ENCODE measurements around the gene PARD3.

The PARD3 gene

DNA sequence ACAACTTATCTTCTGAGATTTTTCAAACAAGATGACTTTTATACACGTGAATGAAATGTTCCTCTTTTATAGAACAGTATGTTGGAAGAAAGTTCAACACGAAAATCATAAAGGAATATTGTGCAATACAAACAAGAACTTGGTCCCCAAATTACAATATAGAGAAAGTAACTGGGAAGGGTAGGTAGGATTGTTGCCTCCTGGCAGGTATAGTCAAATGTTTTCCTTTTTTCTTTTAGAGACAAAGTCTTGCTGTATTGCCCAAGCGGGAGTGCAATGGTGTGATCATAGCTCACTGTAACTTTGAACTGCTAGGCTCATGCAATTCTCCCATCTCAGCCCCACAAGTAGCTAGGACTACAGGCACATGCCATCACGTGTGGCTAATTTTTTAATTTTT, 582.6 kb downstream of the PARD3 start:
- no peak for DNase-seq

DNA sequence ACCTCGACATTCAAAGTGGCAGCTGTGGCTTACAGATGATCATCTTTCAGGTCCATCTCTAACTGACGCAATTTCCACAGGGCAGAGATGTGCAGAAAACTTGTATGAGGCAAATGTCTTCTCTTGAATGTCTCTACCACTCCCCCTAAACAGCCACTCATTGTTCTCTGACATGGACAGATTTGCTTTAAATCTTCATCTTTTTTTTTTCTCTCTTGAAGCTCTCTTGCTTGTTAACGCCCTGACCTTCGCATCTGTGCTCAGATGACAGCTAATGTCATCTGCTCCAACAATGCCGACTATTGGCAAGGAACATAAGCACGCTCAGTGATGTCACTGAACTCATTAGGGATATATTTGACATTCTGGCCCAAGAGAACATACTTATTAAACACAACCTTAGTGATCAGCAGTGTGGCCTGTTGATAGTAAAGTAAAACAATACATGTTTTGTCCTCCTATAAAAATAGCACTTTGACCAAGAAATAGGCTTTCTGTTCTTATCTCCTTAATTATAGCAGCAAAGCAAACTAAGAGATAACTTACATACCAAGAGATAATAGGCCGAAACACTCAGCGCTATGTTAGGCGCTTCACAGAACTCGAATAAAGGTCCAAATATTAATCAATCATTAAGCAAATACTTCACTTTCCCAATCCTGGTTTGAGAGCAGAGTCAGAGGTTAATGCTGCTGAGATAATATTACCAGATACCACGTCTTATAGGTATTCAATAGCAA, 583.5 kb downstream of the PARD3 start:
- no peak for DNase-seq

DNA sequence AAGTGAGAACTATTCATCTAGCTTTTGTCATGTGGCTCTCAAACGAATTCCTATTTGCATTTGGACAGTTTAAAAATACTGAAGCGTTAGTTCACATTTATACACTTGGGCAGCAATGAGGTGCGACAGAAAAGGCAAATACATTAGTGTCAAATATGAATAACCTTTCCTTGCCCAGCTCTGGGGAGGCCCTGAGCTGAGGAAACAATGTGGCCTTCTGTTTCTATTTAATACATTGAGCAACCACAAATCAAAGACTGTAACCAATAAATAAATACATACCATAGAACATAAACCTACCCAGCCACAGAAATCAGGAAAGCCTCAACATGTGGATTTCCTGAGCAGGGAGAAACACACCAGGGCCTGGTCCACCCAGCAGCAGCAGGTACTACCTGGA, 585.2 kb downstream of the PARD3 start:
- no peak for DNase-seq

DNA sequence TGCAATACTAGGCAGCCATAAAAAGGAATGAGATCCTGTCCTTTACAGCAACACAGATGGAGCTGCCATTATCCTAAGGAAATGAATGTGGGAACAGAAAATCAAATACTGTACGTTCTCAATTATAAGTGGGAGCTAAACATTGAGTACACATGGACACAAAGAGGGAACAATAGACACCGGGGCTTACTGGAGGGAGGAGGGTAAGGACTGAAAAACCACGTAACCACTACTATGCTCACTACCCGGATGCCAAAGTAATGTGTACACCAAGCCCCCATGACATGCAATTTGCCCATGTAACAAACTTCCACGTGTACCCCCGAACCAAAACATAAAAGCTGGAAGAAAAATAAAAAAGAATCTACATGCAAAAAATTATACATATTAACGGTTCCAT, 587.0 kb downstream of the PARD3 start:
- no peak for DNase-seq

DNA sequence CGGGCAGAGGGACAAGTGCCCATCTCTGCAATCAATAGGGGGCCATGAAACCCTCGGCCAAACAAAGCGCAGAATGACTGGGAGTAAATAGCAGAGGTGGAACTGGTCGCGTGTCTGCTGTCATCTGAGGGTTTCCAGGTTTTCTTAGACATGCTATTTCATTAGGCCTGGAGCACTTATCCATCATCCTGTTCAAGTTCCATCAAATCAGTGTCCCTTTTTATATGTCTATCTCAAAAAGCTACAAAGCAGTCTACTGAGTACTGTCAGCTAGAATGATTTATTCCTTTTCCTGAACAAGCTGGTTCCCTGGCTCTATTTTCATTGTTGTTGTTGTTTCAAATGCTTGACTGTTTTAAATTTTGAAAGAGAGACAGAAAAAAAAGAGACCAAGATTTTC, 590.5 kb downstream of the PARD3 start:
- no peak for DNase-seq

DNA sequence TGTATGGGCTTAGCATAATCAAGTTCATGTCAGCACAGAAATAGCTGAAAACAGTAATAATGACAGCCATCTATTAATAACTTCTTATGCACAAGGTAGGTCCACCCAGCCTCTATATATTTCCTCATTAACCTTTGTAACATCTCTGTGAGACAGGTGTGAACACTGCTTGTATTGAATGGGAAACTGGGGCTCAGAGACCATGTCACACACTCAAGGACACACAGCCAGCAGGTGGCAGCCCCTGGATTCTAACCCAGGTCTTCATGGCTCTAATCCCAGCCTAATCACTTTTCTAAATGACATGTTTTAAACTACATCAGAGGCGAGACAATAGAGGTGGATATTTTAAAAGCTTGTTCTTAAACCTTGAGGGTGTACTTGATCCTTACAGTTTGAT, 591.4 kb downstream of the PARD3 start:
- DNase-seq = no peak

DNA sequence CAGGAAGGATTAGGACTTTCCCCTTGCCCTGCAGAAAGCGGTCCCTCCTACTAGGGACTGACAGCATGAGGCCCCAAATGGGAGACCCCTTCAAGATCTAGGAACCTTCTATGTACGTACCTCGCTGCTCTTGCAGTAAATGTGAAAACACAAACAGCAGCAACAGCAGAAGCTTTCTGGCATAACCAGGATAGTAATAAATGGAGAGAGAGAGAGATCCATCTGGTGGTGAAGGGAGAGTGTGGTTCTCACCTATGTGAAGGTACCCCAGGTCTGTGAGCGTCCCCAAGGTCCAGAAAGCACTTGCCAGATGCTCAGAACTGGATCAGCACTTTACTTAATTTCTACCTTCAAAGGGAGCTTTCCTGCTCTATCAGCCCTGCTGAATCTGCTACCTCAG, 592.7 kb downstream of the PARD3 start:
- DNase-seq = no peak

DNA sequence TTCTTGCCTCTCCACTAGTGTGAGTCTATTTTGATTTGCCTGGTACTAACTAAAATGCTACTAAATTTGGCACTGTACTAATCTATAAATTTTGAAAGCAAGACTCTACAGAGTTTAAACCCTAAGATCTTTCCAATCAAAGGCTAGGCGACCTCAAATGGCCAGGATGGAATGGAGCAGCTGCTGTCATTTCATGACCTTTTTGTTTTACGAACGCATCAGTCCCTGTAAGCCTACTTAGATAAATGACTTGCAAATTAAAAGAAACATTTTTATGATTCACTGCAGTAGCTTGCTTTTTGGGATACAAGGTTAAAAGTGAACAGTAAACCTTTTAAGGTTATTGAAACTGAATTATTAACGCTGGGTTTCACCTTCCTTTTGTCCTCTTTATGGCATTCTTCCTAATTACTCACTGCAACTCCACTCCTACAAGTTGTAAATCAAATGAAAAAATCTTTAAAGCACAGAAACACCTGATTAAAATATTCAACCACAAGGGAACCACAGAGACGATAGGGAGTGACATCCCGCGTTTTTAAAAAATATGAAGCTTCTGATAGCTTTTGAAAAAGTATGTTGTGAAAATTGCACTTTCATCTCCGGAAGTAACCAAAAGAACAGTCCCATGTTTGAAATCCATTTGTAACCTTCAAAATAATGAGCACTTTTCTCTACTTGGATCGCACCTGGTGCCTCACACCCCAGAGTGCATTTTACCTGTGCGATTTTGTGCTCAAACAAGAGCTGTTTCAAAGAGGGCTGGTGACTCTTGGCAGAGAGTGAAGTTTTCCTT, 595.1 kb downstream of the PARD3 start:
- no peak for DNase-seq

DNA sequence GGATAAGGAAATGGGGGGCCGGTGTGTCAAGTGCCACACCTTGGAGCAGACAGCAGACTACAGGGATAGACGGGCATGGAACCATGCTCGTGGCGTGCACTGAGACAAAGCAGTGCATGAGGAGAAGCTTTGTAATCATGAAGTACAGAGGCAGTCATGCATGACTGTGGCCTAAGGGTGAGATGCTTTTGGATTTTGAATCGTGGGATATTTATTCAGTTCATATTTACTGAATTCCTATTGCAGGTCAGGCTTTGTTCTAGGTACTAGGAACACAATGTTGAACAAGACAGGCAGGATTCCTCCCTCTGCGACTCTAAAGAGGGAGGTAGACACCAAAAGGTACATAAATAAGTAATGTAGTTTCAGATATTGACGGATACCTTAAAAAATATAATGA, 597.6 kb downstream of the PARD3 start:
- no peak for DNase-seq

DNA sequence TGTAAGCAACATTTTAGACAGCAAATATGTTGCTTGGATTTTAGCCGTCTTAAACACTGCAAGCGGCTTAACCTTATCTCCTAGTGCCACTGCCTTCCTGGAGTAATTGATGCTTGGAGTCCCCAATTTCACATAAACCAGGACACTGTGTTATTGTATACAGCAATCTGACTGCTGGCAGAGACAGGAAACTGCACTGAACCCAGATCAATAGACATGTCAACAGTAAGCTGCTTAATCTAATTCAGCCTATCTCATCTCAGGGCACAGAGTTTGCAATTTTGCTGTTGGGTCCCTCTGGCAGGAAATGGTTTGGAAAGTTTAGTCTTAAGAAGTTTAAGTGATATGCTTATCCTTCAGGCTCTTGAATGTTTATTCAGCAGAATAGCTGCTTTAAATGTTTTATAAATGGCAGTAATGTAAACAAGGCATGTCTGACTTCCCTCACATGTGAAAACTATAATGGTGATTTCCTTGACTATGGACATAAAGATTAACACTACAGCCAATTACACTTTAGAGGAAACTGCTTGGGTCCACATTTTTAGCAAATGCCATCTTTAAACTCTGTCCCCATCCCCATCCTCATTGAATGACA, 598.6 kb downstream of the PARD3 start:
- no peak for DNase-seq

DNA sequence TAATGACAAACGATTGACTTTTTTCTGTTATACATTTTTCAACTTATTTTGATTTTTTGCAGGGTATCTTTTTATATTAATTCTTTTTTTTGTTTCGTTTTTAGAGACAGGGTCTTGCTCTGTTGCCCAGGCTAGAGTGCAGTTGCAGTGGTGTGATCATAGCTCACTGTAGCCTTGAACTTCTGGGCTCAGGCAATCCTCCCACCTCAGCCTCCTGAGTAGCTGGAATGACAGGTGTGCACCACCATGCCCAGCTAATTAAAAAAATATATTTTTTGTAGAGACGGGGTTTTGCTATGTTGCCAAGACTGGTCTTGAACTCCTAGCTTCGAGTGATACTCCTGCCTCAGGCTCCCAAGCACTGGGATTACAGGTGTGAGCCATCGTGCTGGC, 601.3 kb downstream of the PARD3 start:
- no peak for DNase-seq

DNA sequence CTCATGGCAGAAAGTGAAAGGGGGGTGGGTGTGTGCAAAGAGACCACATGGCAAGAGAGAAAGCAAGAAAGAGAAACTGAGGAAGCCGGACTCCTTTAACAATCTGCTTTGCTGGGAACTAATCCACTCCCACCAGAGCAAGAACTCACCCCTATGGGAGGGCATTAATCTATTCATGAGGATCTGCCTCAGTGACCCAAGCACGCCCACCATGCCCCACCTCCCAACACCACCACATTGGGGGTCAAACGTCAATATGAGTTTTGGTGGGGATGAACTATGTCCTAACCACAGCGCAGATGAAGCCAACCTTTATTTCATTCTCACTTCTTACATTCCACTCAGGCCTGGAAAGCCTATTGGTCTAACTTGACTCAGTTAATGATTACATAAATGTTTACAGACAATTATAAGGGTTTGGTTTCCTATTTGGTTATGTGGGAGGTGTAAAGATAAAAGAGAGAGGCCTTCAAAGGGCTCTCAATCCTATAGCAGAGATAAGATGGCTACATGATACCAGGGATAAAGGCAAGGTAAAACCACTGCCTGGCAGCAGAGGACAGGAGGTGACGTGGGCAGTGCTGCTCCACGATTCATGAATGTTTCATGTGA, 601.8 kb downstream of the PARD3 start:
- no peak for DNase-seq

DNA sequence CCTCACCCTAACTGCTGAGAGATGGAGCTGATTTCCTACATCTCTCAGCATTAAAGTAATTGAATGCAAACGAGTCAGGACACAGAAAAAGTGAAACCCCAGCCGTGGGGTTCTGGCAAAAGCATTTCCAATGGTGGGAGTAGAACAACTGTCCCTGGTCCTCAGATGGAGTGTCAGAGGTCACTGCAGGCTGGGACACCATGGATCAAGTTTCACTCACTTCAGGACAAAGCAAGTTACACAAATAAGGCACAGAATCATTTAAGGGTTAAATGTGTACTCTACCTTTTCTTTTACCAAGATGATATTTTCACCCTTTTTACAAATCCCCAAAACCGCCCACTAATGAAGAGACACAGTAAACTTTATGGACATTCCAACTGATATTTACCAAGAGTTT, 607.8 kb downstream of the PARD3 start:
- DNase-seq = no peak

DNA sequence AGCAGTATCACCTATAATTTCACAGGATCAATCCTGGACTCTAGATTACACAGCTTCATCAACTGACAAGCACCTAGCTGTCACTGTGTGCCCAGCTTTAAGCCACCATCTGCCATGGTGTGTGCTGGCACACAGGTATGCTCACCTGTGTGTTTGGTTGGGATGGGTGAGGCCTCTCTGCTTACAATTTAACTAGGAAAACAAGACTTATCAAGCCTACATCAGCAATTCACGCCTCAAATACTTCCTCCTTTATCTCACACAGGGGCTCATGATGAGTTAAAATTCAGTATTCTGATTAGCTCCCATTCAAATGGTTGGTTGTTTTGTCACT, 608.2 kb downstream of the PARD3 start:
- no peak for DNase-seq

DNA sequence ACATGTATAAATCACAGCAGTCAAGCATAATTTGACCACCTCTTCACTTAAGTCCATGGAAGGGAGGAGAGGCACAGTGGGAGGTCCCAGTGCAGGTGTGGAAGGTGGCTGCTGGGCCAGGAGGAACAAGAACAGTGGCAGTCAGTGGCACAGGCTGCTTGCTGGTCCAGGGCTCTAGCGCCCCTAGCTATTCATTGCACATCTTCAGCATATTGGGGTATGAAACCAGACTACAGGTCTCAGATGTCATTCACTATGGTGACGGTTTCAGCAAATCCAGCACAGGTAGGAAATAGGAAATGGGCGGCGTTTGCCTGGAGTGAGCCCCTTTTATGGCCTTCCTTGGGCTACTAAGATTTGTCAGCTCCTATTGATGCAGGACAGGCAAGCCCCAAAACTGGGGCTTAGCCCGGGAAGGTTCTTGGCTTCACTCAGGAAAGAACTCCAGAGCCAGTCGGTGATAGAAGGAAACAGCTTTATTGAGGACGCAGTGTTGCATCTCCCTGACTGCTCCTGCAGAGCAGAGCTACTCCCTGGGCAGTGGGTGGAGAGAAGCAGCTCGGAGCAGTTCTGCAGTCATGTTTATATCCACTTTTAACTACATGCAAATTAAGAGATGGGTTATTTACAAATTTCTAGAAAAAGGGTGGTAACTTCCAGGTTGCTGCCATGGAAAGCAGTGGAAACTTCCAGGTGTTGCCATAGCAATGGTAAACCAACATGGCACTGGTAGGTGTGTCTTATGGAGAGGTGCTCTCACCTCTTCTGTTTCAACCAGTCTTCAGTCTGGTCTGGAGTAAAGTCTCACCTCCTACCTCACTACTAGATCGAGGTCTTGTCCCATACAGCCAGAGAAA, 608.8 kb downstream of the PARD3 start:
- no peak for DNase-seq

DNA sequence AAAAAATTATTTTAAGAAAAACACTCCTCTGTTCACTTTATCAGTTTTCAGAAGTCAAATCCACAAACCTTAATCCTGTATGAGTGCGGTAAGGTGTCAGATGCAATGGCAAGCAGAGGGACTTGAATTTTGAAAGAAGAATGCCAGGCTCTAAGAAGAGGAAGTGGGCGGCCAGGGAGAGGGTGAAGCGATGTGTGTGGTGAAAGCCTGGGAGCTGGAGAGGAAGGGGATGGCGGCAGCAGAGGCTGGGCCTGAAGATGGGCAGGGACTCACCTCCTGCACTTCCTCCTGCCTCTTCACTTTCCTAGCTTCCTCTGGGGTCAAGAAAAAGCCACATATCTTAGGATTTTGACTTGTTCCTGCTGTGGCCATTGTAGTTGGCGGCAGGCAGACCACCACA, 609.6 kb downstream of the PARD3 start:
- no peak for DNase-seq

DNA sequence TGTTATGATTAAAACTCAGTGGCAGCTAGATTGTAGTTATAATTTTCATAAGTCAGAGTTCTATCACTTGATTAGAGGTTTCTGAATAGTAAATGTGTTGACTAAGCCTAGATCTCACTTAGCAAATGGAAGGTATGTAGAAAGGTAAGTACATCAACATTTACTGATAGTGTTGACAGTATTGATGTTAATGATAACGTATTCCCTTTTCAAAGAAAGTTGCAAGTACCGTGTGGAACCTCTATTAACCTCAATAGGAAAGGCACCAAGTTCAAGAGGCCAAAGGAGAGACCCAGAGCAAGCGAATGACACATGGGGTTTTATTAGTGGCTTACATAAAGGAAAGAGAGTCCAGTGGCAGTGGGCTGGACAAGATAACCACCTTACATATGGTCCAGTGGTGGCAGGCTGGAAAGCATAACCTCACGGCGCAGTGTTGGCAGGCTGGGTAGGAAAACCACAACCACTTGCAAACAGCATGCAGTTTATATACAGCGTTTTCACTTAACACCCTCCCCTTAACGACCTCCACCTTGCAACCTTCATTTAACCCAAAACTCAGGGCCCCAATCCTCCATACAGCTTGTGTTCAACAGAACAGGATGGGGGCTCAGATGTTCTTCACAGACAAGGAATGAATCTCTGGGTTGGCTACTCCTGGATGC, 611.0 kb downstream of the PARD3 start:
- no peak for DNase-seq

DNA sequence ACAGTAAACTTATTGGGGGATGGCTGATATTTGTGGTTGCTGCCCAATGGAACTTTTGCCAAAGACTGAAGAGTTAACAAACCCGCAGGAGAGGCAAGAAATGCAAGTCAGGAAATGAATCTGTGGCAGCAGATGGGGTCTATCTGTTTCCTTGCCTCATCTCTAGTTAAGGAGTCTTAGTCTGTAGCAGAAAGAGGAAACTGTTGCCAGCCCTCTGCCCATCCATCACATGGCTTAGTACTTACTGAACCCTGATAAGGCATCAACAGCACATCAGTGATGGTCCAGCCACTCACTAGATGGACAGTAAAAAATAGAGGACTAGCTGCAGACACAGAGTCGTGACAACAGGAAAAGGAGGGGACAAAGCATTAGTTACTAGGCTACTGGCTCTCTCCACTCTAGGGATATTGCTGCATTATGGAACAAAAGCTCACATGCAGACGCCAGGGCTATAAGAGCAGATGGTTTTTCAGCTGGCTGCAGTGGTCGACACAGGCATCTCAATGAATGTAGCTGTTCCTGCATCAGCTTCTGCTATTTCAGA, 614.7 kb downstream of the PARD3 start:
- no peak for DNase-seq

DNA sequence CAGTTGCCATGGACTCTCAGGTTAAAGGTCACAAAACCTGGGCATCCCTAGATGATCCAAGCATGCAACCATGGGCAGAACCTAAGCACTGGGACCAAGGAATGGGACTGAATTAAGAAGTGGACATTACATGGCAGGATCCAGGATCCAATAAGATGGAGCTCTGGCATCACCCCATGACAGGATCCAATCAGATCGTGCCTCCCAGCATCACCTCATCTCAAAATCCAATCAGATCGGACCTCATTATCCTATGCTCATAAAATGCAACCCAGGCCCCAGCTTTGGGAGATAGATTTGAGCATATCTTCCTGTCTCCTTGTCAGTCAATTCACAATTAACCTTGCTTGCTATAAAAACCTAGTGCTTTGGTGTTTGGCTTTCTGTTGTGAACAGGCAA, 616.1 kb downstream of the PARD3 start:
- DNase-seq = no peak

DNA sequence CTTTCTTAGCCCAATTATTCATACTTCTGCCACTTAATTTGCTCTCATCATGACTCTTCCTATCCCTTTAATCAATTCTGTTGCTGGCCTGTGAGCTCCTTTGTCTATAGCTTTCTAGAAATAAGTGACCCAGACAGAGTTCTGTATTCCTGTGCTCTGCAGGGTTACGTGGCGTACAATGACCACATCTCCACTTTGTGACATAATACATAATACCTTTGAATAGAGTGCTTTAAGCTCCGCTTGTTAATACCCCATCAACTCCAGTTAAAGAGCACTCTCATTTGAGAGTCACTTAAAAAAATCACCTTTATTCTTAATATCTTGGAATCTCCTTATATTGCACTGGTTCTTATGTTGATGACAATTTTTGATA, 619.0 kb downstream of the PARD3 start:
- no peak for DNase-seq

DNA sequence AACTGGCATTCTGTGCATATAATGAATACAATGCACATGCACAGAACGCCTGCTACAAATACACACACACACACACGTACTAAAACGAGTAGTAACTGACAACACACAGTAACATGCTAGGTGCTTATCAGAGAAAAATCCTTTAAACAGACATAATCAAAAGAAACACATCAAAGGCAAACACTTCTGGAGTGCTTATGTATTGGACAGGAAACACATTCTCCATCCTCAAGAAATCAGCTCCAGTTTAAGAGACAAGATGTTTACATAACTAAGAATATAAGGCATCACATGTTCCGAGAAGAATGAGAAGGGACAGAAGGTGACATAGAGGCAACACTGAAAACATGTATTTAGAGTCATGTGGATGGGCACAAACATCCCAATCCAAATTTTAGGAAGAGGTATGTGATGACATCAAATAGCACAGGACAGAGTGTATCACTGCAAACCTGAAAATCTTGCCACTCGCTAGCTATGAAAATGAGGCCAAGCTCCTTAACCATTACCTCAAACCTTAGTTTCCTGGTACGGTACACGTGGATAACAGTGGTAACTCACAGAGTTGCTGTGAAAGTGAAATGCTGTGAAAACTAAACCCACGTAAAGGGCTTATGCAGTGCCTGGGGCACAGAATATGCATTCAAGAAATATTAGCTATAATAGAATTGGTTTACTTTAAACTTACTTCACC, 619.6 kb downstream of the PARD3 start:
- no peak for DNase-seq
